ENCODE results near the gene ZDHHC18. TPM values are rescaled to one million over a fixed set of nuclear protein-coding genes. Genes with fewer than 3 reads are reported as not detected.
A peak's percentile ranks its signal among the peaks of the same experiment; 100 is the strongest.
"Not testable (repeated sequence)": the region's sequence is repeated elsewhere in the genome, so short reads cannot be mapped to it uniquely, and the experiment has no call there.

ZDHHC18 gene
- total and polyA plus RNA-seq, 2 donors = 9.0 to 9.1 TPM

GRCh38 chr1:26799479-26800142 lies 26.9 kb upstream of the ZDHHC18 start:
- no peak for DNase-seq (ENCODE audit: low read depth in 6 of 9, low spot score in 9 of 9)
- 87% methylated on average over 5 of the region's 5 CpGs for WGBS
- Histone ChIP-seq H3K27me3 (ENCODE audit: control insufficient read depth in 2 of 2, insufficient read depth in 1 of 2, low read length in 1 of 2) (no peaks in the 10 kb centered on the region), H3K4me1 (ENCODE audit: control insufficient read depth in 2 of 2, insufficient read depth in 2 of 2, low read length in 2 of 2) (peaks cover 0 to 10% of the 10 kb centered on the region in 2 donors), H3K4me3 (ENCODE audit: low read length in 2 of 2) (no peak overlapping the region), H3K9me3 (ENCODE audit: control insufficient read depth in 2 of 2, insufficient read depth in 1 of 2, low read length in 1 of 2) (no peaks in the 10 kb centered on the region), H3K27ac (ENCODE audit: low read depth in 1 of 2, low read length in 1 of 2) (peak overlapping the region; percentile 48 to 68), H3K36me3 (ENCODE audit: control insufficient read depth in 2 of 2, insufficient read depth in 2 of 2, low read length in 1 of 2) (peaks cover 8 to 17% of the 10 kb centered on the region in 2 donors)

- H3K27ac ChIP-seq (ENCODE audit: low read depth in 1 of 2, low read length in 1 of 2); DNase-seq (ENCODE audit: low read depth in 6 of 9, low spot score in 9 of 9); H3K27me3 ChIP-seq (ENCODE audit: control insufficient read depth in 2 of 2, insufficient read depth in 1 of 2, low read length in 1 of 2); H3K4me3 ChIP-seq (ENCODE audit: low read length in 2 of 2); H3K9me3 ChIP-seq (ENCODE audit: control insufficient read depth in 2 of 2, insufficient read depth in 1 of 2, low read length in 1 of 2); H3K36me3 ChIP-seq (ENCODE audit: control insufficient read depth in 2 of 2, insufficient read depth in 2 of 2, low read length in 1 of 2); H3K4me1 ChIP-seq (ENCODE audit: control insufficient read depth in 2 of 2, insufficient read depth in 2 of 2, low read length in 2 of 2): not testable (repeated sequence)
- 98% methylated on average over 31 of the region's 36 CpGs for WGBS
Measured at GRCh38 chr1:26803932-26804331, 22.6 kb upstream of the ZDHHC18 start.

DNA sequence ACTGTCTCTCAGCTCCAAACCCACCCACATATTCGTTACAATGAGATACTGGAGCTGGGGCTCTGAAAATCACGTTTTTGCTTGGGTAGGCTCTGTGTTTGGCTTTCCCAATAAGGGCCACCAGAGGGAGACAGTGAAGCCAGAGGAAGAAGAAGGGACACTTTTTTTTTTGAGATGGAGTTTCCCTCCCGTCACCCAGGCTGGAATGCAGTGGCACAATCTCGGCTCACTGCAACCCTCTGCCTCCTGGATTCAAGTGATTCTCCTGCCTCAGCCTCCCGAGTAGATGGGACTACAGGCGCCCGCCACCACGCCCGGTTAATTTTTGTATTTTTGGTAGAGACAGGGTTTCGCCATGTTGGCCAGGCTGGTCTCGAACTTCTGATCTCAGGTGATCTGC lies 16.4 kb upstream of the ZDHHC18 start:
- H3K27me3 ChIP-seq (ENCODE audit: control insufficient read depth in 2 of 2, insufficient read depth in 1 of 2, low read length in 1 of 2); H3K27ac ChIP-seq (ENCODE audit: low read depth in 1 of 2, low read length in 1 of 2); H3K36me3 ChIP-seq (ENCODE audit: control insufficient read depth in 2 of 2, insufficient read depth in 2 of 2, low read length in 1 of 2); H3K4me1 ChIP-seq (ENCODE audit: control insufficient read depth in 2 of 2, insufficient read depth in 2 of 2, low read length in 2 of 2); H3K4me3 ChIP-seq (ENCODE audit: low read length in 2 of 2); H3K9me3 ChIP-seq (ENCODE audit: control insufficient read depth in 2 of 2, insufficient read depth in 1 of 2, low read length in 1 of 2): not testable (repeated sequence)
- WGBS = 59% methylated on average over 11 of the region's 11 CpGs
- DNase-seq (ENCODE audit: low read depth in 6 of 9, low spot score in 9 of 9) = peak in 7 of 9 donors; percentile 47 to 85 (median 60)

GRCh38 chr1:26811057-26811456 lies 15.4 kb upstream of the ZDHHC18 start:
- Histone ChIP-seq H3K4me1 (ENCODE audit: control insufficient read depth in 2 of 2, insufficient read depth in 2 of 2, low read length in 2 of 2) (no peaks in the 10 kb centered on the region), H3K9me3 (ENCODE audit: control insufficient read depth in 2 of 2, insufficient read depth in 1 of 2, low read length in 1 of 2) (no peaks in the 10 kb centered on the region), H3K36me3 (ENCODE audit: control insufficient read depth in 2 of 2, insufficient read depth in 2 of 2, low read length in 1 of 2) (no peaks in the 10 kb centered on the region), H3K27me3 (ENCODE audit: control insufficient read depth in 2 of 2, insufficient read depth in 1 of 2, low read length in 1 of 2) (no peaks in the 10 kb centered on the region), H3K27ac (ENCODE audit: low read depth in 1 of 2, low read length in 1 of 2) (no peak overlapping the region), H3K4me3 (ENCODE audit: low read length in 2 of 2) (no peak overlapping the region)
- WGBS = 90% methylated on average over 4 of the region's 4 CpGs
- no peak for DNase-seq (ENCODE audit: low read depth in 6 of 9, low spot score in 9 of 9)

GRCh38 chr1:26811708-26812107 lies 14.8 kb upstream of the ZDHHC18 start:
- H3K36me3 ChIP-seq (ENCODE audit: control insufficient read depth in 2 of 2, insufficient read depth in 2 of 2, low read length in 1 of 2) = no peaks in the 10 kb centered on the region
- DNase-seq (ENCODE audit: low read depth in 6 of 9, low spot score in 9 of 9) = no peak
- no peaks in the 10 kb centered on the region for H3K9me3 ChIP-seq (ENCODE audit: control insufficient read depth in 2 of 2, insufficient read depth in 1 of 2, low read length in 1 of 2)
- H3K27ac ChIP-seq (ENCODE audit: low read depth in 1 of 2, low read length in 1 of 2) = no peak overlapping the region
- H3K4me1 ChIP-seq (ENCODE audit: control insufficient read depth in 2 of 2, insufficient read depth in 2 of 2, low read length in 2 of 2) = no peaks in the 10 kb centered on the region
- H3K27me3 ChIP-seq (ENCODE audit: control insufficient read depth in 2 of 2, insufficient read depth in 1 of 2, low read length in 1 of 2) = no peaks in the 10 kb centered on the region
- no peak overlapping the region for H3K4me3 ChIP-seq (ENCODE audit: low read length in 2 of 2)

GRCh38 chr1:26814377-26814776 lies 12.1 kb upstream of the ZDHHC18 start:
- H3K4me3 ChIP-seq (ENCODE audit: low read length in 2 of 2) = no peak overlapping the region
- no peak overlapping the region for H3K27ac ChIP-seq (ENCODE audit: low read depth in 1 of 2, low read length in 1 of 2)
- DNase-seq (ENCODE audit: low read depth in 6 of 9, low spot score in 9 of 9) = no peak
- no peaks in the 10 kb centered on the region for H3K9me3 ChIP-seq (ENCODE audit: control insufficient read depth in 2 of 2, insufficient read depth in 1 of 2, low read length in 1 of 2)
- no peaks in the 10 kb centered on the region for H3K36me3 ChIP-seq (ENCODE audit: control insufficient read depth in 2 of 2, insufficient read depth in 2 of 2, low read length in 1 of 2)
- 95% methylated on average over 2 of the region's 2 CpGs for WGBS
- H3K4me1 ChIP-seq (ENCODE audit: control insufficient read depth in 2 of 2, insufficient read depth in 2 of 2, low read length in 2 of 2) = no peaks in the 10 kb centered on the region
- no peaks in the 10 kb centered on the region for H3K27me3 ChIP-seq (ENCODE audit: control insufficient read depth in 2 of 2, insufficient read depth in 1 of 2, low read length in 1 of 2)

DNA sequence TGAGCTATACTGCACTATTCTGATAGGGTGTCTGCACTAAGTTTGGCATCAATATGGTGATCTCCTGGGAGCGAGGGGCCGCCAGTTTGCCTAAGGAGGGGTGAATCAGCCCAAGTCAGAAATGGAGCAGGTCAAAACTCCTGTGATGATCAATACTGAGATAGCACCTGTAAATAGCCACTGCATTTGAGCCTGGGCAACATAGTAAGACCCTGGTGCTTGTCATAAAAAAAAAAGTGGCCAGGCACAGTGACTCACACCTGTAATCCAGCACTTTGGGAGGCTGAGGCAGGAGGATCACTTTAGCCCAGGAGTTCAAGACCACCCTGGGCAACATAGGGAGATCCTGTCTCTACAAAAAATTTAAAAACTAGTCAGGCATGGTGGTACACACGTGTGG lies 11.6 kb upstream of the ZDHHC18 start:
- no peak for DNase-seq (ENCODE audit: low read depth in 6 of 9, low spot score in 9 of 9)
- 97% methylated on average over 3 of the region's 3 CpGs for WGBS
- H3K27ac ChIP-seq (ENCODE audit: low read depth in 1 of 2, low read length in 1 of 2) = no peak overlapping the region

GRCh38 chr1:26820784-26821269 lies 5.7 kb upstream of the ZDHHC18 start:
- Histone ChIP-seq H3K27ac (ENCODE audit: low read depth in 1 of 2, low read length in 1 of 2) (peak overlapping the region; percentile 16 to 65), H3K4me1 (ENCODE audit: control insufficient read depth in 2 of 2, insufficient read depth in 2 of 2, low read length in 2 of 2) (peaks cover 5 to 13% of the 10 kb centered on the region in 2 donors), H3K9me3 (ENCODE audit: control insufficient read depth in 2 of 2, insufficient read depth in 1 of 2, low read length in 1 of 2) (no peaks in the 10 kb centered on the region), H3K27me3 (ENCODE audit: control insufficient read depth in 2 of 2, insufficient read depth in 1 of 2, low read length in 1 of 2) (no peaks in the 10 kb centered on the region), H3K36me3 (ENCODE audit: control insufficient read depth in 2 of 2, insufficient read depth in 2 of 2, low read length in 1 of 2) (no peaks in the 10 kb centered on the region), H3K4me3 (ENCODE audit: low read length in 2 of 2) (peak overlapping the region; percentile 1 to 27)
- DNase-seq (ENCODE audit: low read depth in 6 of 9, low spot score in 9 of 9) = peak in 3 of 9 donors; percentile 22 to 60 (median 36)
- WGBS = 34% methylated on average over 4 of the region's 4 CpGs

More for the DNA sequence above, 11.6 kb upstream of the ZDHHC18 start:
- Histone ChIP-seq H3K9me3 (ENCODE audit: control insufficient read depth in 2 of 2, insufficient read depth in 1 of 2, low read length in 1 of 2) (no peaks in the 10 kb centered on the region), H3K4me1 (ENCODE audit: control insufficient read depth in 2 of 2, insufficient read depth in 2 of 2, low read length in 2 of 2) (no peaks in the 10 kb centered on the region), H3K36me3 (ENCODE audit: control insufficient read depth in 2 of 2, insufficient read depth in 2 of 2, low read length in 1 of 2) (no peaks in the 10 kb centered on the region), H3K4me3 (ENCODE audit: low read length in 2 of 2) (no peak overlapping the region), H3K27me3 (ENCODE audit: control insufficient read depth in 2 of 2, insufficient read depth in 1 of 2, low read length in 1 of 2) (no peaks in the 10 kb centered on the region)

DNA sequence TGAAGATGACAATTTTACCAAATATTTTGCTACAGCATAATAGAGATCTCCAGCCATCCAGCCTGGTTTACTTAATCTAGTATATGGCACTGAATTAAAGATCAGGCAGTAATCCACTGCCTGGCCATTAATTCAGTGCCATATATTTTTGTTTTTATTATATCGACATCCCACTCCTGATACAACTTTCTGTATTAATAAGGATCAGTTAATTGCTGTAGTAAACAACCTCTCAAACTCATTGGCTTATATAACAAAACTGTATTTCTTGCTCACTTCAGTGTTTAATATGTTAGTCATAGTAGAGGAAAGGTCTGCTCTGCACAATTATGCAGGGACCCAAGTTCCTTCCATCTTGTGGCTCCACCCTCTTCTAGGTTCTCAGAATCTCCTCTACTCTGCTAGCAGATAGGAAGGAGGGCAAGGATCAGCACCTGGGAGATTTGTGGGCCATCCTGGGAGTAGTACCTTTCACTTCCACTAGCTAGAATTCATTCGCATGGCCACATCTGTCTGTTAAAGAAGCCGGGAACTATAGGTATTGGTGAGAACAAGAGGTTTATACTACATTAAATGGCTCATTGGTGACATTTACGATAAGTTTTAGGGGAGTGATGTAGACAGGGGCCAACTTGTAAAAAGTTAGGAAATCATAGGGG lies 3.6 kb upstream of the ZDHHC18 start:
- no peak overlapping the region for H3K4me3 ChIP-seq (ENCODE audit: low read length in 2 of 2)
- H3K27ac ChIP-seq (ENCODE audit: low read depth in 1 of 2, low read length in 1 of 2) = no peak overlapping the region
- 98% methylated on average over 4 of the region's 4 CpGs for WGBS
- no peaks in the 10 kb centered on the region for H3K36me3 ChIP-seq (ENCODE audit: control insufficient read depth in 2 of 2, insufficient read depth in 2 of 2, low read length in 1 of 2)
- H3K9me3 ChIP-seq (ENCODE audit: control insufficient read depth in 2 of 2, insufficient read depth in 1 of 2, low read length in 1 of 2) = no peaks in the 10 kb centered on the region
- DNase-seq (ENCODE audit: low read depth in 6 of 9, low spot score in 9 of 9) = no peak
- H3K4me1 ChIP-seq (ENCODE audit: control insufficient read depth in 2 of 2, insufficient read depth in 2 of 2, low read length in 2 of 2) = peaks cover 8 to 25% of the 10 kb centered on the region in 2 donors
- no peaks in the 10 kb centered on the region for H3K27me3 ChIP-seq (ENCODE audit: control insufficient read depth in 2 of 2, insufficient read depth in 1 of 2, low read length in 1 of 2)

All from thymus (tissue), 11 donors.